Endothelial cell of umbilical vein (primary cell): Measurements from ENCODE around the gene SLC6A18. TPM values are rescaled to one million over a fixed set of nuclear protein-coding genes. Genes with fewer than 3 reads are reported as not detected.
"Not testable (repeated sequence)": the region's sequence is repeated elsewhere in the genome, so short reads cannot be mapped to it uniquely, and the experiment has no call there.

Experiments used
- BruUV-seq: library from RNA; stranded (reverse); fragments of 400-500 nt; replicated peaks from 2 replicates; lab custom pipeline; 2021; lab: Mats Ljungman, UMichigan
- CTCF ChIA-PET: fragments of 300-600, 350-600 bp; sonication (Branson Sonifier 250); formaldehyde crosslinking; loops from one replicate; lab custom pipeline; 2021; ENCODE audit warnings: antibody characterized with exemption, inconsistent platforms; lab: Charles Lee
- POLR2A ChIA-PET: fragments of 300-600, 350-600 bp; sonication (Branson Sonifier 250); formaldehyde crosslinking; loops from one replicate; lab custom pipeline; 2021; ENCODE audit warnings: antibody characterized with exemption, inconsistent platforms; lab: Charles Lee
- DNase-seq: peaks from one replicate; pipeline ENCODE4 v3.0.0-alpha.2; 2011; ENCODE audit warnings: low read depth, low spot score
- FAIRE-seq: peaks from 2 replicates; lab custom pipeline; 2011; peaks lifted over from hg19 to GRCh38; lab: Jason Lieb, UNC
- H2AFZ ChIP-seq: 2 replicates; pipeline ENCODE4 v1.6.0; 2012; ENCODE audit warnings: low read depth, low read length, control low read depth, inconsistent platforms
- H3K27ac ChIP-seq: 2 replicates; pipeline ENCODE4 v1.5.1; 2011; ENCODE audit warnings: low read depth, mild to moderate bottlenecking, control low read depth, low read length, moderate library complexity; ENCODE audit not compliant: insufficient read depth
- H3K27me3 ChIP-seq, 2 experiments: 2 replicates each; pipeline versions ENCODE4 v1.6.0 to v1.6.1; 2011; ENCODE audit warnings: low read length in 2 of 2, mixed read lengths in 1 of 2; ENCODE audit not compliant: control insufficient read depth in 2 of 2, insufficient read depth in 2 of 2
- H3K36me3 ChIP-seq, 2 experiments: 2 replicates in 1 of 2; 3 replicates in 1 of 2; pipeline ENCODE4 v1.5.1; 2011; ENCODE audit warnings: low read length in 2 of 2, mild to moderate bottlenecking in 1 of 2, moderate library complexity in 1 of 2; ENCODE audit not compliant: control insufficient read depth in 2 of 2, insufficient read depth in 2 of 2; ENCODE audit errors: extremely low read depth in 1 of 2
- H3K4me1 ChIP-seq: 3 replicates; pipeline ENCODE4 v1.5.1; 2011; ENCODE audit warnings: mild to moderate bottlenecking, low read length; ENCODE audit not compliant: control insufficient read depth, insufficient read depth; ENCODE audit errors: extremely low read depth
- H3K4me2 ChIP-seq: 2 replicates; pipeline ENCODE4 v1.6.1; 2011; ENCODE audit warnings: low read length, control low read depth, mixed read lengths; ENCODE audit not compliant: insufficient read depth
- H3K4me3 ChIP-seq, 3 experiments: fragments of 200-600 bp in 1 of 3; sonication (generic), shearing (Covaris generic) in 1 of 3; replicated peaks in 1 of 3; 2 replicates each; pipeline ENCODE4 v1.5.1; 2011 to 2016; ENCODE audit warnings: control low read depth in 3 of 3, low read length in 3 of 3, mild to moderate bottlenecking in 2 of 3, inconsistent platforms in 1 of 3, low read depth in 1 of 3, moderate library complexity in 1 of 3; ENCODE audit not compliant: insufficient read depth in 1 of 3
- H3K79me2 ChIP-seq: 2 replicates; pipeline ENCODE4 v1.6.0; 2012; ENCODE audit warnings: low read length, inconsistent platforms; ENCODE audit not compliant: control insufficient read depth, insufficient read depth
- H3K9ac ChIP-seq: replicated peaks from 2 replicates; pipeline ENCODE3; 2011; ENCODE audit warnings: low read length, control low read depth; ENCODE audit not compliant: insufficient read depth; ENCODE audit errors: extremely low read depth
- H3K9me1 ChIP-seq: replicated peaks from 3 replicates; pipeline ENCODE4 v1.6.0; 2011; ENCODE audit warnings: mild to moderate bottlenecking, low read length; ENCODE audit not compliant: control insufficient read depth, insufficient read depth; ENCODE audit errors: extremely low read depth
- H3K9me3 ChIP-seq: replicated peaks from 2 replicates; pipeline ENCODE4 v1.5.1; 2012; ENCODE audit warnings: low read length, inconsistent platforms; ENCODE audit not compliant: control insufficient read depth, insufficient read depth
- H4K20me1 ChIP-seq: replicated peaks from 2 replicates; pipeline ENCODE3; 2011; ENCODE audit warnings: mild to moderate bottlenecking, low read length; ENCODE audit not compliant: control insufficient read depth, insufficient read depth; ENCODE audit errors: extremely low read depth
- CTCF ChIP-seq, 2 donors: IDR thresholded peaks; 1 replicate in 1 of 2; 2 replicates in 1 of 2; pipeline ENCODE4 v1.5.1; 2011; ENCODE audit warnings: low read length in 2 of 2, mild to moderate bottlenecking in 2 of 2, moderate library complexity in 2 of 2, control low read depth in 1 of 2, inconsistent platforms in 1 of 2, low read depth in 1 of 2; ENCODE audit not compliant: insufficient read depth in 1 of 2; ENCODE audit errors: extremely low read depth in 1 of 2
- EZH2 ChIP-seq: IDR thresholded peaks from 2 replicates; pipeline ENCODE4 v1.6.1; 2012; ENCODE audit warnings: borderline replicate concordance, low read depth, mild to moderate bottlenecking, moderate library complexity, low read length, inconsistent platforms; ENCODE audit not compliant: severe bottlenecking
- FOS ChIP-seq: IDR thresholded peaks from 2 replicates; pipeline ENCODE4 v1.6.1; 2011; ENCODE audit warnings: mild to moderate bottlenecking, low read length, moderate library complexity, borderline replicate concordance; ENCODE audit not compliant: insufficient read depth
- GATA2 ChIP-seq: IDR thresholded peaks from 2 replicates; pipeline ENCODE4 v1.7.0; 2011; ENCODE audit warnings: low read depth, mild to moderate bottlenecking, moderate library complexity, mixed read lengths, low read length; ENCODE audit not compliant: insufficient read length, insufficient read depth
- JUN ChIP-seq: IDR thresholded peaks from 2 replicates; pipeline ENCODE4 v1.6.1; 2011; ENCODE audit warnings: borderline replicate concordance, low read depth; ENCODE audit not compliant: insufficient read length, insufficient read depth
- MYC ChIP-seq: IDR thresholded peaks from one replicate; pipeline ENCODE4 v1.6.1; 2011; ENCODE audit warnings: mild to moderate bottlenecking, low read depth, low read length
- POLR2A ChIP-seq: IDR thresholded peaks from 2 replicates; pipeline ENCODE4 v1.6.1; 2012; ENCODE audit warnings: low read depth, mild to moderate bottlenecking, control low read depth, low read length
- POLR2AphosphoS5 ChIP-seq: IDR thresholded peaks from 2 replicates; pipeline ENCODE4 v1.6.1; 2012; ENCODE audit warnings: low read depth, mild to moderate bottlenecking, control low read depth, low read length, moderate library complexity; ENCODE audit not compliant: insufficient read depth
- dilution Hi-C: fragments of 300-500 bp; cut with MboI; formaldehyde crosslinking; loops from one replicate; pipeline ENCODE4 v1.15.0; 2019; ENCODE audit warnings: low sequenced_read_pairs; ENCODE audit not compliant: extremely low pct_ligation_motif_present
- intact Hi-C: fragments of 100-400 bp; cut with micrococcal nuclease; formaldehyde crosslinking; loops from one replicate; pipeline ENCODE4 v1.10.0; 2022
- polyA plus RNA-seq, 4 experiments: library from polyadenylated mRNA; depleted of rRNA in 3 of 4; stranded (reverse) in 3 of 4; unstranded in 1 of 4; fragments of >200 nt; gene quantifications; 2 replicates each; pipeline versions ENCODE4 v1.2.1 to v1.2.3, GENCODE V29; 2011 to 2012; ENCODE audit warnings: missing spikeins in 1 of 4
- total RNA-seq: library from RNA; stranded (reverse); gene quantifications from 2 replicates; pipeline ENCODE4 v1.2.3, GENCODE V29; 2021
- TF ChIP-seq, protein P1 (sequence below): IDR thresholded peaks from 2 replicates; pipeline ENCODE4 v1.6.1; 2011; ENCODE audit not compliant: insufficient read depth, insufficient read length

SLC6A18 gene
- total and polyA plus RNA-seq, 2 donors (not counting 3 experiments of a cell fraction or from before 2014, with no cell fraction given) = not detected

DNA sequence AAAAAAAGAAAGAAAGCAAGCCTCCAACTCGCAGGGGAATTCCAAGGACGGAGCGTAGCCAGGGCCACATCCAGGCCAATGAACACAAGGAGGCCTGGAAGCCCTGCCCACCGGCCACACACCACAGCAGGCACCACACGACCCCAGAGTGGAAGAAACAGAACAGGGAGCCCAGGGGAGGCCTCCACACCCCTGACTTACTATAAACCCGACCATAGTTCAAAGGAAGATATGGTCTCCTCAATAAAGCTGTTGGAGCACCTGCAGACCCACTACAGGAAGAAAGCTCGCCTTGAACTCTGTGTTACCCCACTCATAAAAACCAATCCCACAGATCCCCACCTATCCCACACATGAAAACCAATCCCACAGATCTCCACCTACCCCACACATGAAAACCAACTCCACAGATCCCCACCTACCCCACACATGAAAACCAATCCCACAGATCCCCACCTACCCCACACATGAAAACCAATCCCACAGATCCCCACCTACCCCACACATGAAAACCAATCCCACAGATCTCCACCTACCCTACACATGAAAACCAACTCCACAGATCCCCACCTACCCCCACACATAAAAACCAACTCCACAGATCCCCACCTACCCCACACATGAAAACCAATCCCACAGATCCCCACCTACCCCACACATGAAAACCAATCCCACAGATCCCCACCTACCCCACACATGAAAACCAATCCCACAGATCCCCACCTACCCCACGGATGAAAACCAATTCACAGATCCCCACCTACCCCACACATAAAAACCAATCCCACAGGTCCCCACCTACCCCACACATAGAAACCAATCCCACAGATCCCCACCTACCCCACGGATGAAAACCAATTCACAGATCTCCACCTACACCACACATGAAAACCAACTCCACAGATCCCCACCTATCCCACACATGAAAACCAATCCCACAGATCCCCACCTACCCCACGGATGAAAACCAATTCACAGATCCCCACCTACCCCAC is 50.5 kb downstream of the SLC6A18 start:
- H3K4me1 ChIP-seq, H3K4me3 ChIP-seq, H3K4me2 ChIP-seq, CTCF ChIA-PET, H3K36me3 ChIP-seq, H3K9ac ChIP-seq, POLR2A ChIA-PET, H3K9me3 ChIP-seq, H3K27ac ChIP-seq, DNase-seq, dilution Hi-C loops, H3K9me1 ChIP-seq, intact Hi-C loops, H2AFZ ChIP-seq, H3K79me2 ChIP-seq, FAIRE-seq, BruUV-seq, H4K20me1 ChIP-seq, H3K27me3 ChIP-seq: not testable (repeated sequence)

GRCh38 chr5:1276930-1277329 is 51.7 kb downstream of the SLC6A18 start:
- DNase-seq = no peak
- no peaks in the 10 kb centered on the region for H3K4me1 ChIP-seq
- FAIRE-seq = no peak
- ChIA-PET POLR2A (no interaction called here), CTCF (no interaction called here)
- H3K27ac ChIP-seq = no peak overlapping the region
- H3K79me2 ChIP-seq = no peaks in the 10 kb centered on the region
- H3K9me3 ChIP-seq = no peaks in the 10 kb centered on the region
- dilution Hi-C loops (no loop called here), intact Hi-C loops (no loop called here)
- H3K27me3 ChIP-seq = no peaks in the 10 kb centered on the region
- H4K20me1 ChIP-seq = no peaks in the 10 kb centered on the region
- BruUV-seq = no TSS peak
- TF ChIP-seq, protein P1, sequence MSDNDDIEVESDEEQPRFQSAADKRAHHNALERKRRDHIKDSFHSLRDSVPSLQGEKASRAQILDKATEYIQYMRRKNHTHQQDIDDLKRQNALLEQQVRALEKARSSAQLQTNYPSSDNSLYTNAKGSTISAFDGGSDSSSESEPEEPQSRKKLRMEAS = no peak
- TF ChIP-seq GATA2 (no peak), POLR2AphosphoS5 (no peak), JUN (no peak), CTCF (IDR thresholded peaks at IDR 0.05; ENCODE audit: extremely low read depth in 1 of 2, insufficient read depth in 1 of 2, low read depth in 1 of 2, low read length in 2 of 2) (no peak), FOS (no peak), EZH2 (no peak), MYC (no peak), POLR2A (no peak)
- no peaks in the 10 kb centered on the region for H3K9me1 ChIP-seq
- no peaks in the 10 kb centered on the region for H3K36me3 ChIP-seq
- no peak overlapping the region for H3K4me3 ChIP-seq
- no peak overlapping the region for H2AFZ ChIP-seq
- no peak overlapping the region for H3K4me2 ChIP-seq
- no peak overlapping the region for H3K9ac ChIP-seq
